ENCODE data around the gene LNPEP. TPM values are rescaled to one million over a fixed set of nuclear protein-coding genes. Genes with fewer than 3 reads are reported as not detected.

Gene LNPEP

DNA sequence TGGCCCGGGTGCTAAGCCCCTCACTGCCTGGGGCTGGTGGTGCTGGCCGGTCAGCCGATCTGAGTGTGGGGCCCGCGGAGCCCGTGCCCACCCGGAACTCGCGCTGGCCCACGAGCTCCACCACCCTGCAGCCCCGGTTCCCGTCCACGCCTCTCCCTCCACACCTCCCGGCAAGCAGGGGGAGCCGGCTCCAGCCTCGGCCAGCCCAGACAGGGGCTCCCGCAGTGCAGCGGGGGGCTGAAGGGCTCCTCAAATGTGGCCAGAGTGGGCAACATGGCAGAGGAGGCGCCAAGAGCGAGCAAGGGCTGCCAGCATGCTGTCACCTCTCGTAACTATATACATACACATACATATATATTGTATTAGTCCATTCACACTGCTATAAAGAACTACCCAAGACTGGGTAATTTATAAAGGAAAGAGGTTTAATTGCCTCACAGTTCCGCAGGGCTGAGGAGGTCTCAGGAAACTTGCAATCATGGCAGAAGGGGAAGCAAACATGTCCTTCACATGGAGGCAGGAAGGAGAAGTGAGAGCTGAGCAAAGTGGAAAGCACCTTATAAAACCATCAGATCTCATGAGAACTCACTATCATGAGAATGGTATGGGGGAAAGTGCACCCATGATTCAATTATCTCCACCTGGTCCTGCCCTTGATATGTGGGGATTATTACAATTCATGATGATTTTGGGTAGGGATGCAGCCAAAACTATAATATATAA, 149.7 kb downstream of the LNPEP start:
- H3K79me1 ChIP-seq (ENCODE audit: low read depth, low read length), result peaks cover 3% of the 10 kb centered on the region
- no CpG with 5 or more reads among the region's 22 CpGs for WGBS, 2 donors (ENCODE audit: extremely low coverage in 2 of 2, insufficient read length in 2 of 2, insufficient replicate concordance in 1 of 2)
- peak overlapping the region; percentile 1 for H4K8ac ChIP-seq (ENCODE audit: low read depth, low read length)
- H3K27me3 ChIP-seq (ENCODE audit: control insufficient read depth in 3 of 3, insufficient read depth in 3 of 3, low read depth in 1 of 3, low read length in 3 of 3), result no peaks in the 10 kb centered on the region
- no peak overlapping the region for H3K4me2 ChIP-seq (ENCODE audit: insufficient read depth, low read length, poor library complexity, severe bottlenecking)
- H3K9me3 ChIP-seq (replicated peaks in 1 of 2; ENCODE audit: control insufficient read depth in 2 of 2, insufficient read depth in 1 of 2, low read depth in 1 of 2, low read length in 2 of 2), result peaks cover 0 to 4% of the 10 kb centered on the region in 2 donors
- no peak overlapping the region for H2AK5ac ChIP-seq (ENCODE audit: low read depth, low read length)
- H2BK15ac ChIP-seq (ENCODE audit: low read length), result no peak overlapping the region
- peak overlapping the region; percentile 35 for H3K18ac ChIP-seq (ENCODE audit: low read length)
- no peak overlapping the region for H4K91ac ChIP-seq (ENCODE audit: low read depth, low read length, poor library complexity)
- peak overlapping the region; percentile 8 for H3K14ac ChIP-seq (ENCODE audit: low read length)
- no peak overlapping the region for H2AFZ ChIP-seq (ENCODE audit: low read length)
- H3K4me3 ChIP-seq (ENCODE audit: low read length in 2 of 2), result no peak overlapping the region
- no peak overlapping the region for H3K23ac ChIP-seq (ENCODE audit: low read depth, low read length, poor library complexity)
- H3K4me1 ChIP-seq (ENCODE audit: control insufficient read depth in 2 of 2, insufficient read depth in 1 of 2, low read depth in 1 of 2, low read length in 2 of 2), result no peaks in the 10 kb centered on the region
- H3K27ac ChIP-seq (replicated peaks; ENCODE audit: low read length), result no peak overlapping the region
- H2BK5ac ChIP-seq (ENCODE audit: low read length), result peak overlapping the region; percentile 62
- peaks cover 0 to 7% of the 10 kb centered on the region in 2 donors for H3K36me3 ChIP-seq (replicated peaks in 1 of 2; ENCODE audit: control insufficient read depth in 2 of 2, insufficient read depth in 2 of 2, low read length in 2 of 2)
- H3K9ac ChIP-seq (ENCODE audit: low read depth, low read length, poor library complexity), result no peak overlapping the region
- no peak overlapping the region for H2BK120ac ChIP-seq (ENCODE audit: low read depth, low read length)
- no peak overlapping the region for H2BK12ac ChIP-seq (ENCODE audit: low read length)
- DNase-seq (ENCODE audit: low spot score), result no peak
- no peak overlapping the region for H3K4ac ChIP-seq (ENCODE audit: low read length)

Small RNA genes lying within 50 kb of the gene (small RNA-seq; reads per million reads assigned to genes)
- gene RF00019 (ENCODE audit: insufficient read depth), result not detected

All from neuronal stem cell (in vitro differentiated cells).